GM12875 (cell line): ENCODE data around the gene DMP1.

Source experiments
- H3K4me3 ChIP-seq: one replicate; pipeline ENCODE4 v1.5.1; 2011; ENCODE audit warnings: low read depth, low read length, control low read depth
- TF ChIP-seq, protein P1 (sequence below): IDR thresholded peaks from 2 replicates; pipeline ENCODE4 v1.5.1; 2011; ENCODE audit warnings: low read depth, mild to moderate bottlenecking, control low read depth, inconsistent platforms, low read length, moderate library complexity, borderline replicate concordance; ENCODE audit not compliant: insufficient read depth

DMP1 gene

DNA sequence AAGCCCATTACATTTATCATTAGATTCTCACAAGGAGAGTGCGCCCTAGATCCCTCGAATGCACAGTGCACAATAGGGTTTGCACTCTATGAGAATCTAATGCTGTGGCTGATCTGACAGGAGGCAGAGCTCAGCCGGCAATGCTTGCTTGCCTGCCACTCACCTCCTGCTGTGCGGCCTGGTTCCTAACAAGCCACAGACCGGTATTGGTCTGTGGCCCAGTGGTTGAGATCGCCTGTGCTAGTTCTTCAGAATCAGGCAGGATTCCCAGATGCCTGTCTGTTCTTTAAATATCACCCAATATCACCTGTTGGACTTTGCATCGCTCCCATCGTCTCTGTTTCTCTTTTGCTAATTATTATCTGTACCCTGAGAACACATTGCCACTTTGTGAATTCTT, 27.8 kb upstream of the DMP1 start:
- H3K4me3 ChIP-seq = no peak overlapping the region
- TF ChIP-seq, protein P1, sequence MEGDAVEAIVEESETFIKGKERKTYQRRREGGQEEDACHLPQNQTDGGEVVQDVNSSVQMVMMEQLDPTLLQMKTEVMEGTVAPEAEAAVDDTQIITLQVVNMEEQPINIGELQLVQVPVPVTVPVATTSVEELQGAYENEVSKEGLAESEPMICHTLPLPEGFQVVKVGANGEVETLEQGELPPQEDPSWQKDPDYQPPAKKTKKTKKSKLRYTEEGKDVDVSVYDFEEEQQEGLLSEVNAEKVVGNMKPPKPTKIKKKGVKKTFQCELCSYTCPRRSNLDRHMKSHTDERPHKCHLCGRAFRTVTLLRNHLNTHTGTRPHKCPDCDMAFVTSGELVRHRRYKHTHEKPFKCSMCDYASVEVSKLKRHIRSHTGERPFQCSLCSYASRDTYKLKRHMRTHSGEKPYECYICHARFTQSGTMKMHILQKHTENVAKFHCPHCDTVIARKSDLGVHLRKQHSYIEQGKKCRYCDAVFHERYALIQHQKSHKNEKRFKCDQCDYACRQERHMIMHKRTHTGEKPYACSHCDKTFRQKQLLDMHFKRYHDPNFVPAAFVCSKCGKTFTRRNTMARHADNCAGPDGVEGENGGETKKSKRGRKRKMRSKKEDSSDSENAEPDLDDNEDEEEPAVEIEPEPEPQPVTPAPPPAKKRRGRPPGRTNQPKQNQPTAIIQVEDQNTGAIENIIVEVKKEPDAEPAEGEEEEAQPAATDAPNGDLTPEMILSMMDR = no peak

DNA sequence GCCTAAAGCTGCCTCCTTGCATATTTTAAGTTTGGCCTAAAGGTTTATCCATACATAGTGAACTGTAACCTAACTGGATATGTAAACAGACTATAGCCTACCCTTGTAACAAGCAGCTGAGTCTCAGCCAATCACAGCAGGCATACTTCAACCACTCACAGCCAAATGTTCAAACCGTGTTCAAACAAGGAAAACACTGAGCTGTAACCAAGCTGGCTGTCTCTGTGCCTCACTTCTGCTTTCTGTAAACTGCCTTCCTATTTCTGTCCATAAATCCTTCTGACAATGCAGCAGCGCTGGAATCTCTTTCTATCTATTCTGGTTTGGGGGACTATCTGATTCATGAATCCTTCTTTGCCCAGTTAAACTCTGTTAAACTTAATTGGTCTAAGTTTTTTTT, 25.4 kb upstream of the DMP1 start:
- H3K4me3 ChIP-seq = no peak overlapping the region
- TF ChIP-seq, protein P1 = no peak

DNA sequence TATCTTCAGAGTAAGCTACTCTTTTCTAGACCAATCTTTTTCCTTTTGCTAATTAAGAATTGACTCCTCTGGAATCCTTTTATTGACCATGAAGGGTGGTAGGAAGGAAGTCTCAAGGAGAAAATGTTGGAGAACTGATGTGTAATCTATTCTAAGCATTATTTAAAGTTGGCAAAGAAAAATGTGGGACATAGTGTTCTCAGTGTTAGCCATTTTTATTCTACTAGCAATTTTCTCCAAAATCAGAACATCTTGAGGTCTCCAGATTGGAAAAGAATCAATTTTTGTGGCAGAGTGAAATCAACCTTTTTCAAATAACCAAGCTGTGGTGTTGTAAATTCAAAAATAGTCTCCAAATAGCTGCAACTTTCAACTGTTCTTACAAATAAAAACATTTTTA, 18.4 kb upstream of the DMP1 start:
- no peak overlapping the region for H3K4me3 ChIP-seq
- TF ChIP-seq, protein P1 = no peak

DNA sequence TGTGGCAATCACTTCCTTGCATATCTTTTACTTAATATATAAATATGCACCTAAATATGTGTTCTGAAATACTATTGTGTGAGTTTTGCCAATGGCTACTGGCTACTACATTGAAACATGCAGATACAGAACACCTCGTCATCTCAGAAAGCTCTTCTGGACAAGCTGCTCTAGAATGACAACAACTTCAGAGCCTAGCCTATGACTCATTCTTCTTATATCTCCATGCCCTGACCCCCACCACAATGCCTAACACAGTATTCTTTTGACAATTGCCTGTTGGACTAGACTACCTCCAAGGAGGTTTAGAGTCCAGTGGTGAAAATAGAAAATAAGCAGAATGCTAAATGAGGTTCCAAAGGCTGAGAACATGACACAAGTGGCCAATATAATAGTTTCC, 17.6 kb upstream of the DMP1 start:
- TF ChIP-seq, protein P1 = no peak

DNA sequence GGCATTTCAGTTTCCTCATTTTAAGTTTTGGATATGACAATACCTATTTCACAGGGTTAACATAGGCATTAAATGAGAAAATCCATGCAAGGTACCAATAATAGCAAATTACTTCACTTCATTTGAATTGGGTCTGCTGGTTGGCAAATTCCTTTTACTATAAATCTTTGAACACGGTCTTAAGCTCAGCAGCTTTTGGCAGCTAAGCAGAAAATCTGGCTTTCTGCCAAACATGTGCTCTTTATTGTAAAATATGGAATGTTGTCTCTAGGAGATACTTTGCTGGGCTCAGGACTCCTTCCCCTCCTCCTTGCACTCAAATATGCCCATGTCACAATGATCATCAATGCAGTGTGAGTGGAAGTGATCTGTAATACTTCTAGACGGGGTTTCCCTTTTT, 16.8 kb upstream of the DMP1 start:
- TF ChIP-seq, protein P1 = no peak
- H3K4me3 ChIP-seq = no peak overlapping the region

More for the DNA sequence above, 17.6 kb upstream of the DMP1 start:
- no peak overlapping the region for H3K4me3 ChIP-seq

DNA sequence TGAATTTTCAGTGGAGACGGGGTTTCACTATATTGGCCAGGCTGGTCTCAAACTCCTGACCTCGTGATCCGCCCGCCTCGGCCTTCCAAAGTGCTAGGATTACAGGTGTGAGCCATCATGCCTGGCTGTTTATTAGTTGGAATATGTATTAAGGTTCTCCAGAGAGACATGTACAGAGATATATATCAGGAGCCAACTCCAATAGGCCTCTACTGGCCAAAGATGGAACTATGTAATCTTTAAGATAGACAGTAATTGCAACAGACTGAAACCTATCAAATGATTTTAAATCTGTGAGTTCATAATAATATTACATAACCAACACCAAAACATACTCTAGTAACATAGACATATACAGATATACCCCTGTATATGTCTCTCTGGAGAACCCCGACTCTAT, 5.8 kb upstream of the DMP1 start:
- H3K4me3 ChIP-seq = no peak overlapping the region
- TF ChIP-seq, protein P1 = no peak

DNA sequence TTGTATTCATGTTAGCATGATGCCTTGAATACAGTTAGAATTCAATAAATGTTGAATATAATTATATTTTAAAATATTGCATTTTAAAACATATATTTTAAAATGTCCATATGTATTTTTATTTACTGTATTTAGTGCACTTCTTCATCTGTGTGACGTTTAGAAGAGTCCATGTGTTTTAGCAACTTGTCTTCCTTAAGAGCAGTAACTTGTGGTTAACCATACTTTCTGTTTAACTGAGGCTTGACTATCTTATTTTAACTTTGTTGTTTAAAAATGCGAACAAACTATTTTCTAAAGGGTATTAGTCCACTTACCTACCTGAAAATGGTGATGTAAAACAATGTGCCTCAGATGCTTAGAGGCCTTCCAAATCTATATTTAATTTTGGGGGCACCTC, 858 bp downstream of the DMP1 start:
- H3K4me3 ChIP-seq = no peak overlapping the region

More for the DNA sequence above, 858 bp downstream of the DMP1 start:
- TF ChIP-seq, protein P1 = no peak
